Measurements from ENCODE around the gene RALGPS1.

The RALGPS1 gene

GRCh38 chr9:127177231-127177630, 262.6 kb downstream of the RALGPS1 start:
- FAIRE-seq, result no peak

- no peak for FAIRE-seq
Observed at GRCh38 chr9:127177665-127178265, 263.2 kb downstream of the RALGPS1 start.

- no peak for FAIRE-seq
Observed at GRCh38 chr9:127178686-127179632, 264.4 kb downstream of the RALGPS1 start.

GRCh38 chr9:127179633-127180441, 265.3 kb downstream of the RALGPS1 start:
- FAIRE-seq, result no peak

GRCh38 chr9:127180457-127181314, 266.1 kb downstream of the RALGPS1 start:
- no peak for FAIRE-seq

- FAIRE-seq, result no peak
Observed at GRCh38 chr9:127181315-127181580, 266.7 kb downstream of the RALGPS1 start.

GRCh38 chr9:127181595-127182190, 267.1 kb downstream of the RALGPS1 start:
- FAIRE-seq, result no peak

- no peak for FAIRE-seq
Observed at GRCh38 chr9:127182901-127183746, 268.5 kb downstream of the RALGPS1 start.

GRCh38 chr9:127183814-127184582, 269.4 kb downstream of the RALGPS1 start:
- no peak for FAIRE-seq

GRCh38 chr9:127184641-127185040, 270.1 kb downstream of the RALGPS1 start:
- FAIRE-seq, result no peak

- FAIRE-seq, result no peak
Observed at GRCh38 chr9:127185181-127185580, 270.6 kb downstream of the RALGPS1 start.

GRCh38 chr9:127185931-127186781, 271.6 kb downstream of the RALGPS1 start:
- no peak for FAIRE-seq

GRCh38 chr9:127186806-127187205, 272.2 kb downstream of the RALGPS1 start:
- no peak for FAIRE-seq

GRCh38 chr9:127187231-127187956, 272.8 kb downstream of the RALGPS1 start:
- FAIRE-seq, result no peak

GRCh38 chr9:127188396-127188795, 273.8 kb downstream of the RALGPS1 start:
- FAIRE-seq, result no peak

- no peak for FAIRE-seq
Observed at GRCh38 chr9:127189628-127190027, 275.0 kb downstream of the RALGPS1 start.

GRCh38 chr9:127192744-127193143, 278.2 kb downstream of the RALGPS1 start:
- no peak for FAIRE-seq

- FAIRE-seq, result no peak
Observed at GRCh38 chr9:127193483-127193882, 278.9 kb downstream of the RALGPS1 start.

Measured in A204.1 (cell line).